CD14-positive monocyte (primary cell): Measurements from ENCODE around the gene AGBL1. TPM values are rescaled to one million over a fixed set of nuclear protein-coding genes. Genes with fewer than 3 reads are reported as not detected.

Experiments used
- DNase-seq, 3 donors: peaks; one replicate each; pipeline ENCODE4 v3.0.0-alpha.2; 2011 to 2022
- H2AFZ ChIP-seq: 2 replicates; pipeline ENCODE4 v1.6.0; 2012; ENCODE audit warnings: mild to moderate bottlenecking, low read depth, low read length, inconsistent platforms; ENCODE audit not compliant: insufficient read depth, poor library complexity, severe bottlenecking
- H3K27ac ChIP-seq, 2 donors: 1 replicate in 1 of 2; 2 replicates in 1 of 2; pipeline ENCODE4 v1.5.1; 2012 to 2013; ENCODE audit warnings: low read length in 2 of 2, control low read depth in 1 of 2, inconsistent platforms in 1 of 2, low read depth in 1 of 2, mild to moderate bottlenecking in 1 of 2
- H3K27me3 ChIP-seq, 2 donors: one replicate each; pipeline versions ENCODE4 v1.6.0 to v1.6.1; 2011 to 2013; ENCODE audit warnings: low read length in 2 of 2; ENCODE audit not compliant: control insufficient read depth in 2 of 2, insufficient read depth in 2 of 2
- H3K36me3 ChIP-seq, 2 donors: replicated peaks in 1 of 2; 1 replicate in 1 of 2; 2 replicates in 1 of 2; pipeline versions ENCODE4 v1.5.1 to v1.6.1; 2012 to 2013; ENCODE audit warnings: low read length in 2 of 2, control low read depth in 1 of 2, inconsistent platforms in 1 of 2, mild to moderate bottlenecking in 1 of 2; ENCODE audit not compliant: insufficient read depth in 2 of 2, control insufficient read depth in 1 of 2
- H3K4me1 ChIP-seq, 2 donors: 1 replicate in 1 of 2; 2 replicates in 1 of 2; pipeline versions ENCODE4 v1.5.1 to v1.6.1; 2012 to 2013; ENCODE audit warnings: low read length in 2 of 2, control low read depth in 1 of 2, inconsistent platforms in 1 of 2, mild to moderate bottlenecking in 1 of 2, moderate library complexity in 1 of 2; ENCODE audit not compliant: insufficient read depth in 2 of 2, control insufficient read depth in 1 of 2
- H3K4me2 ChIP-seq: replicated peaks from 2 replicates; pipeline ENCODE3; 2012; ENCODE audit warnings: low read length, moderate library complexity, mild to moderate bottlenecking; ENCODE audit not compliant: poor library complexity, severe bottlenecking; ENCODE audit errors: extremely low read depth
- H3K4me3 ChIP-seq, 3 experiments: fragments of 200-600 bp in 1 of 3; sonication (generic) in 1 of 3; replicated peaks in 1 of 3; 1 replicate in 2 of 3; 2 replicates in 1 of 3; pipeline ENCODE4 v1.5.1; 2011 to 2013; ENCODE audit warnings: low read length in 3 of 3, mild to moderate bottlenecking in 3 of 3, control low read depth in 2 of 3, low read depth in 2 of 3, inconsistent platforms in 1 of 3, moderate library complexity in 1 of 3
- H3K79me2 ChIP-seq: 2 replicates; pipeline ENCODE4 v1.6.0; 2012; ENCODE audit warnings: mild to moderate bottlenecking, control low read depth, inconsistent platforms, low read length, moderate library complexity; ENCODE audit not compliant: insufficient read depth
- H3K9ac ChIP-seq: 2 replicates; pipeline ENCODE4 v1.6.0; 2017; ENCODE audit warnings: low read length, mild to moderate bottlenecking; ENCODE audit not compliant: insufficient read depth, poor library complexity, severe bottlenecking
- H3K9me3 ChIP-seq, 2 donors: replicated peaks in 1 of 2; 1 replicate in 1 of 2; 2 replicates in 1 of 2; pipeline versions ENCODE4 v1.5.1 to v1.6.1; 2012 to 2013; ENCODE audit warnings: low read length in 2 of 2, control low read depth in 1 of 2; ENCODE audit not compliant: control insufficient read depth in 1 of 2, insufficient read depth in 1 of 2
- H4K20me1 ChIP-seq: 2 replicates; pipeline ENCODE4 v1.6.0; 2012; ENCODE audit warnings: mild to moderate bottlenecking, low read length, control low read depth, moderate library complexity; ENCODE audit not compliant: insufficient read depth
- H3K27ac Mint-ChIP-seq, 7 donors: one replicate each; pipeline ENCODE4 v1.8.0; 2020; ENCODE audit warnings: mild to moderate bottlenecking in 7 of 7, mixed read lengths in 7 of 7, moderate library complexity in 6 of 7, inconsistent platforms in 2 of 7
- H3K27me3 Mint-ChIP-seq, 3 donors: one replicate each; pipeline ENCODE4 v1.8.0; 2021 to 2022; ENCODE audit warnings: low read depth in 3 of 3, mild to moderate bottlenecking in 3 of 3, mixed read lengths in 3 of 3, moderate library complexity in 3 of 3, inconsistent platforms in 1 of 3
- H3K36me3 Mint-ChIP-seq, 2 donors: one replicate each; pipeline ENCODE4 v1.8.0; 2020; ENCODE audit warnings: mixed read lengths in 2 of 2, inconsistent platforms in 1 of 2, mild to moderate bottlenecking in 1 of 2
- H3K4me1 Mint-ChIP-seq: one replicate; pipeline ENCODE4 v1.8.0; 2020; ENCODE audit warnings: mild to moderate bottlenecking, mixed read lengths
- H3K4me3 Mint-ChIP-seq, 2 donors: one replicate each; pipeline ENCODE4 v1.8.0; 2020; ENCODE audit warnings: mild to moderate bottlenecking in 2 of 2, mixed read lengths in 2 of 2, moderate library complexity in 1 of 2
- H3K9me3 Mint-ChIP-seq, 7 donors: one replicate each; pipeline ENCODE4 v1.8.0; 2020 to 2022; ENCODE audit warnings: mixed read lengths in 7 of 7, mild to moderate bottlenecking in 6 of 7, moderate library complexity in 6 of 7, inconsistent platforms in 2 of 7
- CTCF ChIP-seq: fragments of 200-600 bp; IDR thresholded peaks from one replicate; pipeline ENCODE4 v1.8.0; 2022; ENCODE audit warnings: antibody characterized with exemption, mild to moderate bottlenecking
- WGBS: methylation state at CpG from one replicate; pipeline ENCODE4 v1.1.5; 2013; ENCODE audit warnings: missing lambda C conversion rate; ENCODE audit not compliant: insufficient coverage; 5-methylcytosine and 5-hydroxymethylcytosine counted together
- intact Hi-C, 2 donors: fragments of 100-400 bp; cut with micrococcal nuclease; formaldehyde crosslinking; loops; one replicate each; pipeline versions ENCODE4 v1.15.0 to v1.15.1; 2023
- polyA plus RNA-seq, 3 donors: library from polyadenylated mRNA; depleted of rRNA in 1 of 3; unstranded in 2 of 3; stranded (reverse) in 1 of 3; fragments of 300-500 nt in 2 of 3; fragments of >200 nt in 1 of 3; fragmentation: Illumina TruSeq in 2 of 3; gene quantifications; 1 replicate in 2 of 3; 2 replicates in 1 of 3; pipeline ENCODE4 v1.2.3, GENCODE V29; 2012 to 2021

AGBL1 gene
- polyA plus RNA-seq, 3 donors = not detected

GRCh38 chr15:86842199-86842598 lies 762.5 kb downstream of the AGBL1 start:
- TF ChIP-seq CTCF = no peak
- Histone ChIP-seq H3K4me2 (no peak overlapping the region), H3K4me3 (no peak overlapping the region), H3K27me3 (no peaks in the 10 kb centered on the region), H4K20me1 (no peaks in the 10 kb centered on the region), H3K9me3 (peaks cover 0 to 4% of the 10 kb centered on the region in 2 donors), H3K4me1 (no peaks in the 10 kb centered on the region), H3K36me3 (no peaks in the 10 kb centered on the region), H3K27ac (no peak overlapping the region), H3K79me2 (no peaks in the 10 kb centered on the region), H3K9ac (no peak overlapping the region), H2AFZ (no peak overlapping the region)
- Mint-ChIP-seq H3K4me1 (no peaks in the 10 kb centered on the region), H3K27ac (no peak overlapping the region), H3K4me3 (no peak overlapping the region), H3K36me3 (no peaks in the 10 kb centered on the region), H3K27me3 (no peaks in the 10 kb centered on the region), H3K9me3 (peaks cover 0 to 11% (median 2%) of the 10 kb centered on the region in 7 donors)
- WGBS = no CpG with 5 or more reads among the region's 1 CpG
- intact Hi-C loops = no loop called here
- DNase-seq = no peak

- Histone ChIP-seq H3K4me3 (no peak overlapping the region), H3K27ac (no peak overlapping the region), H2AFZ (no peak overlapping the region), H3K36me3 (no peaks in the 10 kb centered on the region), H3K79me2 (no peaks in the 10 kb centered on the region), H3K4me1 (no peaks in the 10 kb centered on the region), H3K4me2 (no peak overlapping the region), H3K9me3 (peaks cover 2% of the 10 kb centered on the region in 2 donors), H4K20me1 (no peaks in the 10 kb centered on the region), H3K27me3 (no peaks in the 10 kb centered on the region), H3K9ac (no peak overlapping the region)
- H3K9me3 Mint-ChIP-seq = peaks cover 0 to 7% (median 0%) of the 10 kb centered on the region in 7 donors
- H3K36me3 Mint-ChIP-seq = no peaks in the 10 kb centered on the region
- H3K4me1 Mint-ChIP-seq = no peaks in the 10 kb centered on the region
- no peak for TF ChIP-seq CTCF
- no peak overlapping the region for H3K27ac Mint-ChIP-seq
- intact Hi-C loops = no loop called here
- WGBS = no CpG with 5 or more reads among the region's 2 CpGs
- H3K4me3 Mint-ChIP-seq = no peak overlapping the region
- no peak for DNase-seq
- H3K27me3 Mint-ChIP-seq = no peaks in the 10 kb centered on the region
These were observed 766.4 kb downstream of the AGBL1 start for GRCh38 chr15:86846036-86846435.
